PC-9 (cell line): ENCODE data around the gene CCT5.

Source experiments
- CTCF ChIP-seq: fragments of 200-600 bp; sonication (generic); conservative IDR thresholded peaks from 2 replicates; pipeline ENCODE4 v1.6.1; 2017; ENCODE audit warnings: mixed run types, antibody characterized with exemption, mild to moderate bottlenecking, moderate library complexity
- EZH2 ChIP-seq: fragments of 200-600 bp; sonication (generic); IDR thresholded peaks from 2 replicates; pipeline ENCODE4 v1.8.0; 2017; ENCODE audit warnings: antibody characterized with exemption, low read depth

- TF ChIP-seq CTCF (no peak), EZH2 (no peak)
Observed at GRCh38 chr5:10250806-10251276, 761 bp downstream of the CCT5 start.
